Activated naive CD4-positive, alpha-beta T cell treated with anti-CD3 and anti-CD28 coated beads, Interleukin-2, amount 50 U/mL, for 24 hours (primary cell): ENCODE data around the gene SYNGR2.

Experiments used
- H3K27ac Mint-ChIP-seq: one replicate; pipeline ENCODE4 v1.8.0; 2021; ENCODE audit warnings: mild to moderate bottlenecking, mixed read lengths
- H3K27me3 Mint-ChIP-seq: one replicate; pipeline ENCODE4 v1.8.0; 2021; ENCODE audit warnings: mixed read lengths
- H3K36me3 Mint-ChIP-seq: one replicate; pipeline ENCODE4 v1.8.0; 2021; ENCODE audit warnings: mixed read lengths
- H3K4me1 Mint-ChIP-seq: one replicate; pipeline ENCODE4 v1.8.0; 2021; ENCODE audit warnings: mixed read lengths
- H3K4me3 Mint-ChIP-seq: one replicate; pipeline ENCODE4 v1.8.0; 2021; ENCODE audit warnings: mild to moderate bottlenecking, mixed read lengths
- H3K9me3 Mint-ChIP-seq: one replicate; pipeline ENCODE4 v1.8.0; 2021; ENCODE audit warnings: mixed read lengths

The SYNGR2 gene

DNA sequence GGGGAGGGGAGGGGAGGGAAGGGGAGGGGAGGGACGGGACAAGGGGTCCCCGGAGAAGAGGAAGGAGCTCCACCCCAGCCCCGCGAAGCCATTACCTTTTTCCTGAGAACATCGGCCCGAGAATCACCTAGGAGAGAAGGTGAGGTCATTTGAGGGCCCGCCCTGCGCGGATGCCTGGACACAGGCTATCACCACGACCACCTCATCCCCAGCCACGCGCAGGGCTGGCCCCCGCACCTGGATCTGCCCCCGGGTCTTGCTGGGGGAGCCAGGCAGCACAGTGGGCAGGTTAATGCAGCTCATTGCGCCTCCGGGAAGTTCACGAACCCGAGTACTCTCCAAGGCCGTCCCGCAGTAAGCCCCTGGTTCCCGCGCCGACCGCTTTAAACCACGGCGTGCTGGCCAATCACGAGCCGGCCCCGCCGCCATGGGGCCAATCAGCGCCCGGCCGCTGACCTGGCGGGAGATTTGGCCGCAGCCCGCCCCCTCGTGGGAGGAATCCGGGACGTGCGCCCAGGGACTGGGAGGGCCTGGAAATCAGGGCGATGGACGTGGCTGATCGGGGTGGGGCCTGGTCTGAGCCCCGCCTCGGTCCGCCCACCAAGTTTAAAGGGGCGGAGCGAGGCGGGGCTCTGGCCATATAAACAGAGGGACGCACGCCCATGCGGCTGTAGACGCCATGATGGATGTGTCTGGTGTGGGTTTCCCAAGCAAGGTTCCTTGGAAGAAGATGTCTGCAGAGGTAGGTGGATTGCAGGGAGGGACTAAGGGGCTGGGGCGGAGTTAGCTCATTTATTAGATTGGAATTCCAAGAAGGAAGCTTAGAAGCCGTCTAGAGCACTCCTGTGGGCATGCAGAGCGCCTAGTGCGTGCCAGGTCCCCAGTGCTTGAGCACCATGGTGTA lies 18.6 kb downstream of the SYNGR2 start, which contains the start of the genes AFMID and TK1:
TSS of gene AFMID (plus strand) at position 671 of the 904 bp plus-strand sequence. CDS start at position 680, 9 bp downstream.
TSS of gene TK1 (minus strand) at position 361 of the 904 bp plus-strand sequence. CDS start at position 303, 58 bp downstream.
- Mint-ChIP-seq H3K9me3 (no peaks in the 10 kb centered on the region), H3K36me3 (no peaks in the 10 kb centered on the region), H3K4me3 (peak within 1 kb of the TSS; percentile 88), H3K4me1 (peaks cover 13% of the 10 kb centered on the region), H3K27me3 (no peaks in the 10 kb centered on the region), H3K27ac (peak within 1 kb of the TSS; percentile 82)

DNA sequence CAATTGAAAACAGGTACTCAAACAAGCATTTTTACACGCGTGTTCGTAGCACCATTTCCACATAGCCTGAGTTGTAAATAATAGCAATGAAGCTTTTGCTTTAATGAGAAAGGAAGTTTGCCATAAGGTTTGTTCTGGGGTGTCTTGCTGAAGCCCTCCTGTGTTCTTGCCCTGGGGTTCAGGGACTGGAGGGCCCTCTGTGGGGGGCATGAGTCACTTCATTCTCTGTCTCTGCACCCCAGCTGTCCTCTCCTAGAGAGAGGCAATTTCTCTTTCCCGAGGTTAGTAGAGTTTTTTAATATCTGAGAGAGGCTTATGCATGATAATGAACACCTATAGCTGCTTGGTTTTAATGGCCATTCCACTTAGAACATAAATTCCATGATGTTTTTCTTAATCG lies 28.3 kb downstream of the SYNGR2 start:
- Mint-ChIP-seq H3K4me1 (no peaks in the 10 kb centered on the region), H3K27me3 (no peaks in the 10 kb centered on the region), H3K36me3 (peaks cover 1% of the 10 kb centered on the region), H3K27ac (no peak overlapping the region), H3K9me3 (no peaks in the 10 kb centered on the region), H3K4me3 (no peak overlapping the region)

DNA sequence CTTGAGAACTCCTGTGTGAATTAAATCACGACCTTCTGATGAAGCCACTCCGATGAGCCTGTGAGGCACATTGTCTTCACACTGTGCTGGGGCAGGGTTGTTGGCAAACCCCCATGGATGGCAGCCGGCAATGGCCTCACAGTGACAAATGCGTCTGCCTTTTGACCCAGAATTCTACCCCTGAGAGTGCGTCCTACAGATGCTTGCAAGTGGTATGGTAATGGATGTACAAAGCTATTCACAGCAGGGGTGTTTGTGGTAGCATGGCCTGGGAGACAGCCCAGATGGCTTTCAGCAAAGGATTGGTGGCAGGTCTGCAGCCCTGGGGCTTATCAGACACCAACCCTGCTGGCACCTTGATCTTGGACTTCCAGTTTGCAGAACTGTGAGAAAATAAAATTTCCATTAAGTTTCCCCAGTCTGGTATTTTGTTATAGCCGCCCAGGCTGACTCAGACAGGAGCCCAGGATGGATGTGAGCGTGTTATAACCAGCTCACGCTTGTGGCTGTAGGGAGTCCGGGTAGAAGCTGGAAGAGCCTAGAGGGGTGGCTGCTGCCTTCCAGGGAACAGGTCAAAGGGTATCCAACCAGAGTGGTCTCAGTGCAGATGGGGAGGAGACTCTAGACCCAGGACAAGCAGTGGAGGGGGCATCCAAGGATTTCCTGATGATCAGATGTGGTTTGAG lies 28.9 kb downstream of the SYNGR2 start:
- Mint-ChIP-seq H3K4me3 (no peak overlapping the region), H3K27ac (no peak overlapping the region)

DNA sequence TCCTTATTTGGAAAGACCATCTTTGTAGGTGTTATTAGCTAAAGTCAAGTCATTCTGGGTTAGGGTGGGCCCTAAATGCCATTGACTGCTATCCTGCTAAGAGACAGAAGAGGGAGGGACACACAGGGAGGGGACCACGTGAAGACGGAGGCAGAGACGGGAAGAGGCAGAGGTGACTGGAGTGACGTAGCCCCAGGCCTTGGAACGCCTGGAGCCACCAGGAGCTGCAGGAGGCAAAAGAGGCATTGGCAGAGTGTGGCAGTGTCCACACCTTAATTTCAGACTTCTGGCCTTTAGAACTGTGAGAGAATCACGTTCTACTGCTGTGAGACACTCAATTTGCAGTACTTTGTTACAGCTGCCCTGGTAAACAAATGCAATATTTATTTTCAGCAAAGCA lies 32.1 kb downstream of the SYNGR2 start:
- H3K9me3 Mint-ChIP-seq = no peaks in the 10 kb centered on the region
- H3K4me3 Mint-ChIP-seq = no peak overlapping the region
- H3K36me3 Mint-ChIP-seq = no peaks in the 10 kb centered on the region
- no peaks in the 10 kb centered on the region for H3K27me3 Mint-ChIP-seq
- no peak overlapping the region for H3K27ac Mint-ChIP-seq
- no peaks in the 10 kb centered on the region for H3K4me1 Mint-ChIP-seq

More for the DNA sequence above, 28.9 kb downstream of the SYNGR2 start:
- Mint-ChIP-seq H3K36me3 (peaks cover 1% of the 10 kb centered on the region), H3K27me3 (no peaks in the 10 kb centered on the region), H3K4me1 (no peaks in the 10 kb centered on the region), H3K9me3 (no peaks in the 10 kb centered on the region)

DNA sequence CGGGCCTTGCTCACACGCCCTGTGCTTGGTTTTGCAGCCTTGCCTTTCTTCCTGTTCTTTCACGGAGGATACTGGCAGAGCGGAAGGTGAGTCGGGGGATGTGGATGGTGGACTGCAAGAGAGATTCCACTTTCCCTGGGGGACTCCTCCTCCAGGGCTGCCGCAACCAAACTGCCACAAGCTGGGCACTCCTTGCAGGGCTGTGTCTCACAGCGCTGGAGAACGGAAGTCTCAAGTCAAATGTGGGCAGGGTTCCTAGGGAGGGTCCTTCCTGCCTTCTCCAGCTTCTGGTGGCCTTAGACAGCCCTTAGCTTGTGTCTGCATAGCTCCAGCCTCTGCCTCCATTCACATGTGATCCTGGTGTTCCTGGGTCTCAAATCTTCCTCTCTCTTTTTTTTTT lies 34.3 kb downstream of the SYNGR2 start:
- H3K36me3 Mint-ChIP-seq = no peaks in the 10 kb centered on the region
- H3K4me3 Mint-ChIP-seq = no peak overlapping the region
- H3K4me1 Mint-ChIP-seq = no peaks in the 10 kb centered on the region
- H3K27me3 Mint-ChIP-seq = no peaks in the 10 kb centered on the region
- no peak overlapping the region for H3K27ac Mint-ChIP-seq
- no peaks in the 10 kb centered on the region for H3K9me3 Mint-ChIP-seq

DNA sequence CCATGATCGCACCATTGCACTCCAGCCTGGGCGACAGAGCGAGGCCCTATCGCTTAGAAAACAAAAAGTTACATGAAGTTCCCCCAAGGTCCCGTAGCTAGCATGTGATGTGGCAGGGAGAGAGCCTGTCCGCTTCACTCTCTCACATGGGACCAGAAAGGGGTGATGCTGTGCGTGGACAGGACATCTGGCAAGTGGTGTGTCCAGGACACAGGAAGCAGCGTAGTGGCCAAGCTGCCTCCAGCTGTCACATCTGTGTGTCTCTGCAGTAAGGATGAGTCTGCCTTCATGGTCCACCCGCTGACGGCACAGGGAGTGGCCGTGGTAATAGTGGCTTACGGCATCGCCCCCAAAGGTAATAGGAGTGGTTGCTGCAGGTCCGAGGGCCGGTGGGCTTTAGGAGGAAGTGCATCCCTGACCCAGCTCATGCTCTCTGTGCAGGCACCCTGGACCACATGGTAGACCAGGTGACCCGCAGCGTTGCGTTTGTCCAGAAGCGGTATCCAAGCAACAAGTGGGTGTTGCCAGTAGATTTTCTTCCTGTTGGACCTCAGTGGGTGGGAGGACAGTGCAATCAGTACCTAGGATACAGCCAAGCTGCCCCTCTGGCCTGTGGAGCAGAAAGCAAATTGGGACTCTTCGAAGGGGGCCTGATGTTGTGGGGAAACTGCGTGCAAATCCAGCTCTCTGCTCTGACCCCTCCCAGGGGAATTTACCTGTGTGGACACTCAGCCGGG lies 36.2 kb downstream of the SYNGR2 start:
- Mint-ChIP-seq H3K27me3 (no peaks in the 10 kb centered on the region), H3K9me3 (no peaks in the 10 kb centered on the region), H3K4me1 (no peaks in the 10 kb centered on the region), H3K4me3 (no peak overlapping the region), H3K36me3 (no peaks in the 10 kb centered on the region), H3K27ac (no peak overlapping the region)

DNA sequence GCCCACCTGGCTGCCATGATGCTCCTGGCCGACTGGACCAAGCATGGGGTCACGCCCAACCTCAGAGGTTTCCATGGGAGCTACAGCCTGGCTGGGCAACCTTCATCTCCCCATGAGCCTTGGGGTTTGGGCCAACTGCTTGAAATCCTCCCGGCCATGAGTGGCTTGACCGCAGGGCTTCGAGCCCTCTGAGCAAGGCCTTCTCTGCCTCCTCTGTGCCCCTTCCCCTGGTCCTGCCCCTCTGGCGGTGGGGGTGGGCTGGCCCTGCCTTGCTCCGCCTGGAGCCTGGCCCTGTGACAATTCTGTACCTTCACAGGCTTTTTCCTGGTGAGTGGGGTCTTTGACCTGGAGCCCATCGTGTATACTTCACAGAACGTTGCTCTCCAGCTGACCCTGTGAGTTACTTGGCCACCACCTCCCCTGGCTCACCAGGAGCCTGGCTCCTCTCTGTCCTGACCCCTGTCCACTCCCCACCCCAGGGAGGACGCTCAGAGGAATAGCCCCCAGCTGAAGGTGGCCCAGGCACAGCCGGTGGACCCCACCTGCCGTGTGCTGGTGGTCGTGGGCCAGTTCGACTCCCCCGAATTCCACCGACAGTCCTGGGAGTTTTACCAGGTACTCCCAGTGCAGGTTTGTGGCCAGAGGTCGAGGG lies 36.9 kb downstream of the SYNGR2 start:
- no peak overlapping the region for H3K4me3 Mint-ChIP-seq
- H3K27me3 Mint-ChIP-seq = no peaks in the 10 kb centered on the region
- H3K9me3 Mint-ChIP-seq = no peaks in the 10 kb centered on the region
- no peaks in the 10 kb centered on the region for H3K4me1 Mint-ChIP-seq
- H3K36me3 Mint-ChIP-seq = no peaks in the 10 kb centered on the region
- H3K27ac Mint-ChIP-seq = no peak overlapping the region

DNA sequence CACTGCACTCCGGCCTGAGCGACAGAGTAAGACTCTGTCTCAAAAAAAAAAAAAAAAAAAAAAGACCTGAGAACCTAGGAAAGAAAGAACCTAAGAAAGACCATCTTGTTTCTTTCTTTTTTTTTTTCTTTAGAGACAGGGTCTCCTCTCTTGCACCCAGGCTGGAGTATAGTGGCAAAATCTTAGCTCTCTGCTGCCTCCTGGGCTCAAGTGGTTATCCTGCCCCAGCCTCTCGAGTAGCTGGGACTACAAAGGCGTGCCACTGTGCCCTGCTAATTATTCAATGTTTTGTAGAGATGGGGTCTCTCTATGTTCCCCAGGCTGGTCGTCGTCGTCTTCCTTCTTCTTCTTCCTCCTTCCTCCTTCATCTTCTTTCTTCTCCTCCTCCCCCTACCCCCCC lies 37.9 kb downstream of the SYNGR2 start:
- Mint-ChIP-seq H3K4me1 (no peaks in the 10 kb centered on the region), H3K27ac (no peak overlapping the region), H3K9me3 (no peaks in the 10 kb centered on the region), H3K27me3 (no peaks in the 10 kb centered on the region), H3K4me3 (no peak overlapping the region), H3K36me3 (no peaks in the 10 kb centered on the region)

DNA sequence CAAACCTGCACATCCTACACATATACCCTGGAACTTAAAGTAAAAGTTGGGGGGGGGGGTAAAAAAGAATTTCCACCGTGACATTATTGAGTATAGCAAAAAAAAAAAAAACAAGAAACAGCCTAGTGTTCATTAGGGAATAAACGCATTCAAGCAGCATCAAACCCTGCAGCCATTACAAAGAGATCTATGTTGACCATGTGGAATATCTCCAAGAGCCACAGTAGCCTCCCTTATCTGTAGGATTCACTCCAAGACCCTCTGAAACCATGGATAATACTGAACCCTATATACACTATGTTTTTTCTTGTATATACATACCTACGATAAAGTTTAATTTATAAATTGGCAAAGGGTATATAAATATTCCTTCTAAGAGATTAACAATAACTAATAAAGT lies 40.1 kb downstream of the SYNGR2 start:
- Mint-ChIP-seq H3K4me3 (no peak overlapping the region), H3K4me1 (no peaks in the 10 kb centered on the region), H3K9me3 (no peaks in the 10 kb centered on the region), H3K36me3 (no peaks in the 10 kb centered on the region), H3K27ac (no peak overlapping the region), H3K27me3 (no peaks in the 10 kb centered on the region)

DNA sequence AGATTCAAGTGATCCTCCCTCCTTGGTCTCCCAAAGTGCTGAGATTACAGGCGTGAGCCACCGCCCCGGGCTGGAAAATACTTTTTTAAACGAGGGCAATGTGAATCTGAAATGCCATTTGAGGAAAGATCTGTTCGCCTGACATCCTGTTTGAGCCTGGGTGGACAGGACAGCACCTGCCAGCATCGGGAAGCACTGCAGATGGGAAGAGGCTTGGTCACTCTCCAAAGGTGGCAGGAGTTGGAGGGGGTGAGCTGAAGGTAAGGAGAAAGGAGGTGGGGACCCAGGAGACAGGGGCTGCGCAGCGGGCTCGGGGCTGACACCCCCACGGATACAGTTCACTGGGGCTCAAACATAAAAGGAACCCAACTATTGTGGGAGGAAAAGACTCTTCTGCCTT lies 41.7 kb downstream of the SYNGR2 start:
- Mint-ChIP-seq H3K36me3 (no peaks in the 10 kb centered on the region), H3K4me3 (no peak overlapping the region), H3K27me3 (no peaks in the 10 kb centered on the region), H3K9me3 (no peaks in the 10 kb centered on the region), H3K4me1 (peaks cover 4% of the 10 kb centered on the region), H3K27ac (no peak overlapping the region)

DNA sequence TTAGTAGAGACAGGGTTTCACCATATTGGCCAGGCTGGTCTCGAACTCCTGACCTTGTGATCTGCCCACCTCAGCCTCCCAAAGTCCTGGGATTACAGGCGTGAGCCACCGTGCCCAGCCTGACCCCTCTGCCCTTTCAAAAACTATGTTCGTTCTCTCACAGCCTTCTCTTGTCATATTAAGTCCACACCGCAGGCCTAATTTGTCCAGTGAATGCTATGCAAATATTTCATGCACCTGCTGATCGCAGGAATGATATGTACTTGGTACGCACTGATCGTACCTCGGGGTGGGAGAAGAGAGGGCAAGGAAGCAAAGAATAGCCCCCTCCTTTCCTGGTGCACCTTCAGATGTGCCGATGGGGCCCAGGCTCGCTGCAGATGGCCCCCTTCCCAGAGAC lies 42.7 kb downstream of the SYNGR2 start:
- Mint-ChIP-seq H3K4me3 (no peak overlapping the region), H3K9me3 (no peaks in the 10 kb centered on the region), H3K27ac (no peak overlapping the region), H3K36me3 (no peaks in the 10 kb centered on the region), H3K4me1 (peaks cover 4% of the 10 kb centered on the region), H3K27me3 (no peaks in the 10 kb centered on the region)

DNA sequence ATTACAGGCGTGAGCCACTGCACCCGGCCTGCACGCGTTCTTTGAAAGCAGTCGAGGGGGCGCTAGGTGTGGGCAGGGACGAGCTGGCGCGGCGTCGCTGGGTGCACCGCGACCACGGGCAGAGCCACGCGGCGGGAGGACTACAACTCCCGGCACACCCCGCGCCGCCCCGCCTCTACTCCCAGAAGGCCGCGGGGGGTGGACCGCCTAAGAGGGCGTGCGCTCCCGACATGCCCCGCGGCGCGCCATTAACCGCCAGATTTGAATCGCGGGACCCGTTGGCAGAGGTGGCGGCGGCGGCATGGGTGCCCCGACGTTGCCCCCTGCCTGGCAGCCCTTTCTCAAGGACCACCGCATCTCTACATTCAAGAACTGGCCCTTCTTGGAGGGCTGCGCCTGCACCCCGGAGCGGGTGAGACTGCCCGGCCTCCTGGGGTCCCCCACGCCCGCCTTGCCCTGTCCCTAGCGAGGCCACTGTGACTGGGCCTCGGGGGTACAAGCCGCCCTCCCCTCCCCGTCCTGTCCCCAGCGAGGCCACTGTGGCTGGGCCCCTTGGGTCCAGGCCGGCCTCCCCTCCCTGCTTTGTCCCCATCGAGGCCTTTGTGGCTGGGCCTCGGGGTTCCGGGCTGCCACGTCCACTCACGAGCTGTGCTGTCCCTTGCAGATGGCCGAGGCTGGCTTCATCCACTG lies 45.8 kb downstream of the SYNGR2 start, which contains the start of gene BIRC5:
TSS of gene BIRC5 (plus strand) at position 238 of the 690 bp plus-strand sequence. CDS start at position 302, 64 bp downstream.
- peaks cover 4% of the 10 kb centered on the region for H3K4me1 Mint-ChIP-seq
- no peaks in the 10 kb centered on the region for H3K9me3 Mint-ChIP-seq
- H3K36me3 Mint-ChIP-seq = no peaks in the 10 kb centered on the region
- H3K27me3 Mint-ChIP-seq = no peaks in the 10 kb centered on the region
- H3K4me3 Mint-ChIP-seq = peak within 1 kb of the TSS; percentile 81
- peak within 1 kb of the TSS; percentile 30 for H3K27ac Mint-ChIP-seq

DNA sequence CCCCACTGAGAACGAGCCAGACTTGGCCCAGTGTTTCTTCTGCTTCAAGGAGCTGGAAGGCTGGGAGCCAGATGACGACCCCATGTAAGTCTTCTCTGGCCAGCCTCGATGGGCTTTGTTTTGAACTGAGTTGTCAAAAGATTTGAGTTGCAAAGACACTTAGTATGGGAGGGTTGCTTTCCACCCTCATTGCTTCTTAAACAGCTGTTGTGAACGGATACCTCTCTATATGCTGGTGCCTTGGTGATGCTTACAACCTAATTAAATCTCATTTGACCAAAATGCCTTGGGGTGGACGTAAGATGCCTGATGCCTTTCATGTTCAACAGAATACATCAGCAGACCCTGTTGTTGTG lies 46.3 kb downstream of the SYNGR2 start:
- peak overlapping the region; percentile 81 for H3K4me3 Mint-ChIP-seq
- peaks cover 4% of the 10 kb centered on the region for H3K4me1 Mint-ChIP-seq
- H3K27ac Mint-ChIP-seq = no peak overlapping the region
- no peaks in the 10 kb centered on the region for H3K36me3 Mint-ChIP-seq
- no peaks in the 10 kb centered on the region for H3K27me3 Mint-ChIP-seq
- H3K9me3 Mint-ChIP-seq = no peaks in the 10 kb centered on the region

DNA sequence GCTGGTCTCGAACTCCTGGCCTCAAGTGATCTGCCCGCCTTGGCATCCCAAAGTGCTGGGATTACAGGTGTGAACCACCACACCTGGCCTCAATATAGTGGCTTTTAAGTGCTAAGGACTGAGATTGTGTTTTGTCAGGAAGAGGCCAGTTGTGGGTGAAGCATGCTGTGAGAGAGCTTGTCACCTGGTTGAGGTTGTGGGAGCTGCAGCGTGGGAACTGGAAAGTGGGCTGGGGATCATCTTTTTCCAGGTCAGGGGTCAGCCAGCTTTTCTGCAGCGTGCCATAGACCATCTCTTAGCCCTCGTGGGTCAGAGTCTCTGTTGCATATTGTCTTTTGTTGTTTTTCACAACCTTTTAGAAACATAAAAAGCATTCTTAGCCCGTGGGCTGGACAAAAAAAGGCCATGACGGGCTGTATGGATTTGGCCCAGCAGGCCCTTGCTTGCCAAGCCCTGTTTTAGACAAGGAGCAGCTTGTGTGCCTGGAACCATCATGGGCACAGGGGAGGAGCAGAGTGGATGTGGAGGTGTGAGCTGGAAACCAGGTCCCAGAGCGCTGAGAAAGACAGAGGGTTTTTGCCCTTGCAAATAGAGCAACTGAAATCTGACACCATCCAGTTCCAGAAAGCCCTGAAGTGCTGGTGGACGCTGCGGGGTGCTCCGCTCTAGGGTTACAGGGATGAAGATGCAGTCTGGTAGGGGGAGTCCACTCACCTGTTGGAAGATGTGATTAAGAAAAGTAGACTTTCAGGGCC lies 51.2 kb downstream of the SYNGR2 start:
- Mint-ChIP-seq H3K4me1 (peaks cover 13% of the 10 kb centered on the region), H3K27ac (peak overlapping the region; percentile 35)

More for the DNA sequence above, 51.2 kb downstream of the SYNGR2 start:
- H3K36me3 Mint-ChIP-seq = no peaks in the 10 kb centered on the region
- no peaks in the 10 kb centered on the region for H3K9me3 Mint-ChIP-seq
- no peaks in the 10 kb centered on the region for H3K27me3 Mint-ChIP-seq
- H3K4me3 Mint-ChIP-seq = no peak overlapping the region
